Endometrial microvascular endothelial cells (primary cell): ENCODE data around the gene PROSER1. TPM values are rescaled to one million over a fixed set of nuclear protein-coding genes. Genes with fewer than 3 reads are reported as not detected.

Source experiments
- in situ Hi-C: cut with HindIII; loops from 2 replicates; pipeline ENCODE4 v1.10.0; 2017; ENCODE audit warnings: low sequenced_read_pairs, low pct_unique_long_range_greater_than_20kb; ENCODE audit errors: inconsistent ontology term
- total RNA-seq: library from RNA; depleted of rRNA; stranded (reverse); fragments of >200 nt; gene quantifications from one replicate; pipeline ENCODE4 v1.2.3, GENCODE V29; 2015; ENCODE audit errors: inconsistent ontology term

PROSER1 gene
- total RNA-seq, 1 donor from 2014 or later = 15.2 TPM

DNA sequence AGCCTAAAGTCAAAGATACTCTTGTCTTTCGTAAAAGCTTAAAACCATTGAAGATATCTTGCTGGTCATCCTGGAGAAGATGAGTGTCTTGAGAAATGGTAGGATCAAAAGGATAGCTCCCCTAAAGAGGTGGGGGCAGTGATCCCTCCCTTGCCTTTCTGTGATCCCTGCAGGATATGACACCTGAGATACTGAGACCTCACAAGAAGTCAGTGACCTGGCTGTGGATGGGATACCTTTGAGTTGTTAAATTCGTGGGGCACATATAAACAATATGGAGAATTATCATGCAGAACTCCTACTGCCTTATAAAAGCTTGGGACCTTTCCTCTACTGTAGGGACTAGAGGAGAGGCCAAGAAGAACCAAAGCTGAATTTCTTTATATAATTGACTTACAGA, 68.7 kb downstream of the PROSER1 start:
- in situ Hi-C loops = no loop called here

DNA sequence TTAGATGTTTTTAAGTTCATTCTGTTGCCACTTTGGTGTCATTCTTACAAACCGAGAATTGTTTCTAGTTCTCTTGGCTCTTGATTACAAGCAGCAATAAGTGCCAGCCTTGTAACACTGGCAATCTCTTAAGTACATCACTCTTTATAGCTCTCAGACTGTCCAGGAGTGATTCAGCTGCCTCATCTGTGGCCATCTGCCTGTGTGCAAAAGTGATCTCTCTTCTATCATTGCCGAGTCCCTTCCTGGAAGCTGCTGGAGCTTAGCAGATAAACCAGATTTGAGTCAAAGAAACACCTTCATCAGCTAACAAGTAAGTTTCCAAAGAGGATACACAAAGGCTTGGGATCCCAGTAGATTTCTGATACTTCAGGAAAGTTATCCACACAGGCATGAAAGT, 70.4 kb downstream of the PROSER1 start:
- in situ Hi-C loops = no loop called here

- in situ Hi-C loops = no loop called here
Measured at GRCh38 chr13:38965281-38965680, 72.6 kb downstream of the PROSER1 start.

GRCh38 chr13:38960175-38960574, 77.7 kb downstream of the PROSER1 start:
- in situ Hi-C loops = no loop called here

Other genes starting within 250 kb of the PROSER1 start
- not detected for gene STOML3, start 47.3 kb downstream of the PROSER1 start, total RNA-seq
- gene NHLRC3, start 367 bp upstream of the PROSER1 start, total RNA-seq = 3.8 TPM